Measurements from ENCODE around the gene SCFD2.
"Not testable (repeated sequence)": the region's sequence is repeated elsewhere in the genome, so short reads cannot be mapped to it uniquely, and the experiment has no call there.

The SCFD2 gene

DNA sequence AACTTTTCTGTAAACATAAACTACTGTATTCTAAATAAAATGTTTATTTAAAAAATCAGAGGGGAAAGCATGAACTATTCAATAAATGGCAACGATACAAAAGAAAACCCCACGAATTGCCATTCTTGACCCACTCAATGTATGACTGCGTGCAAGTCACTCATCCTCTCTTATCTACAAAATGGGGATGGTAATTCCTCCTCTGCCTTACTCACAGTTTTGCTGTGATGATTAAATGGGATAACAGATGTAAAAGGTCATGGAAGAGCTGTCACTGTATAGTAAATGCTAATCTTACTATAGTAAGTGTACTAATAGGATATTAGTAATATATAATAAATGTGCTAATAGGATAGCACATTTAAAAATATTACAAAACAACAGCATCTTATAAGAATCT lies 173.4 kb downstream of the SCFD2 start:
- no peak for TF ChIP-seq CTCF (IDR thresholded peaks at IDR 0.05; ENCODE audit: low read depth, low read length)
- Histone ChIP-seq H3K9me3 (no peaks in the 10 kb centered on the region), H3K36me3 (no peaks in the 10 kb centered on the region), H3K4me1 (peaks cover 14% of the 10 kb centered on the region; the same call in 1 of the 2 replicates), H3K27me3 (no peaks in the 10 kb centered on the region), H3K4me3 (ENCODE audit: low read depth, low read length) (no peak overlapping the region)
- DNase-seq: no peak

- no peak for TF ChIP-seq CTCF (IDR thresholded peaks at IDR 0.05; ENCODE audit: low read depth, low read length)
- Histone ChIP-seq H3K27me3 (no peaks in the 10 kb centered on the region), H3K9me3 (no peaks in the 10 kb centered on the region), H3K4me1 (peaks cover 14% of the 10 kb centered on the region; the same call in 1 of the 2 replicates), H3K4me3 (ENCODE audit: low read depth, low read length) (no peak overlapping the region), H3K36me3 (no peaks in the 10 kb centered on the region)
- DNase-seq: no peak
Observed at GRCh38 chr4:53191997-53192396, 173.9 kb downstream of the SCFD2 start.

DNA sequence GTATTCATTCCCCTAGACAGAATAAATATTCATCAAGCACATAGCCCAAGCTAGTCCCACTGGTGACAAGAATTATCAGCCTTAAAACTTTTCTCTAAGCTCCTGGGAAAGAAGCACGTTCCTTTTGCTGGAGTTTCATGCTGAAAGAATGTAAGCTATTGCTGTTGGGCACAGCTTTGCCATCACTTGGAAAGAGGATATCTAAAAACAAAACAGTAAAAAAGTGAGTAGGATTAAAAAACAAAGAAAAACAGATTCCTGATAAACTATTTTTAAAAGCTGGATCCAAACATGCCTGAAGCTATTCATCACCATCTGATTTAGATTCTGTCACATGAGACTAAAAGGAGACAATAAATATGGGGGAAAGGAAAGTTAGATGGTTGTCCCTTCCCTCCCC lies 176.8 kb downstream of the SCFD2 start:
- H3K4me1 ChIP-seq: no peaks in the 10 kb centered on the region
- no peaks in the 10 kb centered on the region for H3K9me3 ChIP-seq
- no peaks in the 10 kb centered on the region for H3K27me3 ChIP-seq
- no peaks in the 10 kb centered on the region for H3K36me3 ChIP-seq
- no peak for TF ChIP-seq CTCF (IDR thresholded peaks at IDR 0.05; ENCODE audit: low read depth, low read length)
- no peak overlapping the region for H3K4me3 ChIP-seq (ENCODE audit: low read depth, low read length)
- DNase-seq: no peak

DNA sequence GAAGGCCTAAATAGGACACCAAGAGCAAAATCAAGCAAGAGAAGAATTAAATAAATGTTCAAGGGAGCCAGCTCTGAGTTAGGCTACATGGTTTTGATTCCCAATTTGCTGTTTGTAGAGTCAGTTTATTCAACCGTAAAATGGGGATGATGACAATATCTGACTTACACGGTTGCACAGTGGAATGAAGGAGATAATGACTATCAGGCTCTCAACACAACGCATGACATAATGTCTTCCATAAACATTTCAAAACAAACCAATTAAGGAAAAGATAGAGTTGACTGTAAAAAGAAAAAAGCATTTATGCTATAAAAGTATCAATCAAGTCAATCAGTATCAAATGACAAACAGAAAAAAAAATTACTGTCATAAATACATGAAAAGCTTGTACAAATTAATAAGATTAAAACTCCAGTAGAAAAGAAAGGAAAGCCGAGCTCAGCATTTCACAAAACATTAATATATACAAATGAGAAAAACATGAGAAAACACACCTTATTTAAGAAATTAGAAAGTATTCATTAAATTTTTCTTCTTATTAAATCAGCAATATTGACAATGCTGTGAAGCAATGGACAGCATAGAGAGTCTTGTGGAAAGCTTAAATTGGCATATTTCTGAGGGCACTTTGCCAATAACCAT lies 179.0 kb downstream of the SCFD2 start:
- no peaks in the 10 kb centered on the region for H3K36me3 ChIP-seq
- no peak for TF ChIP-seq CTCF (IDR thresholded peaks at IDR 0.05; ENCODE audit: low read depth, low read length)
- no peak for DNase-seq
- H3K4me3 ChIP-seq (ENCODE audit: low read depth, low read length): no peak overlapping the region
- H3K9me3 ChIP-seq: no peaks in the 10 kb centered on the region
- no peaks in the 10 kb centered on the region for H3K27me3 ChIP-seq
- H3K4me1 ChIP-seq: no peaks in the 10 kb centered on the region

- Histone ChIP-seq H3K27me3 (no peaks in the 10 kb centered on the region), H3K4me3 (ENCODE audit: low read depth, low read length) (no peak overlapping the region), H3K9me3 (no peaks in the 10 kb centered on the region), H3K36me3 (no peaks in the 10 kb centered on the region), H3K4me1 (no peaks in the 10 kb centered on the region)
- no peak for DNase-seq
- TF ChIP-seq CTCF (IDR thresholded peaks at IDR 0.05; ENCODE audit: low read depth, low read length): no peak
Observed at GRCh38 chr4:53185869-53186585, 179.8 kb downstream of the SCFD2 start.

- DNase-seq: no peak
- Histone ChIP-seq H3K27me3 (no peaks in the 10 kb centered on the region), H3K4me3 (ENCODE audit: low read depth, low read length) (no peak overlapping the region), H3K36me3 (no peaks in the 10 kb centered on the region), H3K4me1 (no peaks in the 10 kb centered on the region), H3K9me3 (no peaks in the 10 kb centered on the region)
- TF ChIP-seq CTCF (IDR thresholded peaks at IDR 0.05; ENCODE audit: low read depth, low read length): no peak
Observed at GRCh38 chr4:53183754-53184153, 182.1 kb downstream of the SCFD2 start.

DNA sequence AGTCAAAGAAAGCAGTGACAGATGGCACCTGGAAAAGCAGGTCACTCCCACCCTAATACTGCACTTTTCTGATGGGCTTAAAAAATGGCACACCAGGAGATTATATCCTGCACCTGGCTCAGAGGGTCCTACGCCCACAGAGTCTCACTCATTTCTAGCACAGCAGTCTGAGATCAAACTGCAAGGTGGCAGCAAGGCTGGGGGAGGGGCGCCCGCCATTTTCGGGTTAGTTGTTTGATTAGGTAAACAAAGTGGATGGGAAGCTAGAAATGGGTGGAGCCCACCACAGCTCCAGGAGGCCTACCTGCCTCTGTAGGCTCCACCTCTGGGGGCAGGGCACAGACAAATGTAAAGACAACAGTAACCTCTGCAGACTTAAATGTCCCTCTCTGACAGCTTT lies 188.1 kb downstream of the SCFD2 start:
- DNase-seq; H3K27me3 ChIP-seq; H3K9me3 ChIP-seq; H3K4me3 ChIP-seq (ENCODE audit: low read depth, low read length); H3K4me1 ChIP-seq; H3K36me3 ChIP-seq: not testable (repeated sequence)
